ENCODE results near the gene CD40.
A peak's percentile ranks its signal among the peaks of the same experiment; 100 is the strongest.

CD40 gene

GRCh38 chr20:46117704-46118467, at the start of gene CD40:
TSS of gene CD40 (plus strand) at chr20:46118314. CDS start at chr20:46118344, 30 bp downstream.
- H3K27me3 ChIP-seq (replicated peaks; ENCODE audit: control insufficient read depth, insufficient read depth, low read length), result peaks cover 7% of the 10 kb centered on the region
- H3K4me1 ChIP-seq (ENCODE audit: control insufficient read depth, insufficient read depth, low read length), result peaks cover 22% of the 10 kb centered on the region
- peak within 1 kb of the TSS; percentile 61 for H3K9ac ChIP-seq (ENCODE audit: low read length)
- no peaks in the 10 kb centered on the region for H3K36me3 ChIP-seq (ENCODE audit: control insufficient read depth, insufficient read depth, low read length, severe bottlenecking)
- no peaks in the 10 kb centered on the region for H3K9me3 ChIP-seq (ENCODE audit: control insufficient read depth, low read length)
- peak within 1 kb of the TSS; percentile 78 for H3K4me3 ChIP-seq (ENCODE audit: low read length)
- no peak for DNase-seq (ENCODE audit: low read depth)

- Histone ChIP-seq H3K36me3 (ENCODE audit: control insufficient read depth, insufficient read depth, low read length, severe bottlenecking) (peaks cover 63% of the 10 kb centered on the region), H3K4me1 (ENCODE audit: control insufficient read depth, insufficient read depth, low read length) (peaks cover 13% of the 10 kb centered on the region), H3K27me3 (replicated peaks; ENCODE audit: control insufficient read depth, insufficient read depth, low read length) (no peaks in the 10 kb centered on the region), H3K9ac (ENCODE audit: low read length) (no peak overlapping the region), H3K9me3 (ENCODE audit: control insufficient read depth, low read length) (no peaks in the 10 kb centered on the region), H3K4me3 (ENCODE audit: low read length) (peak overlapping the region; percentile 67)
- DNase-seq (ENCODE audit: low read depth), result peak; percentile 66
These were observed 47.8 kb upstream of the CD40 start for GRCh38 chr20:46070215-46070900.

DNA sequence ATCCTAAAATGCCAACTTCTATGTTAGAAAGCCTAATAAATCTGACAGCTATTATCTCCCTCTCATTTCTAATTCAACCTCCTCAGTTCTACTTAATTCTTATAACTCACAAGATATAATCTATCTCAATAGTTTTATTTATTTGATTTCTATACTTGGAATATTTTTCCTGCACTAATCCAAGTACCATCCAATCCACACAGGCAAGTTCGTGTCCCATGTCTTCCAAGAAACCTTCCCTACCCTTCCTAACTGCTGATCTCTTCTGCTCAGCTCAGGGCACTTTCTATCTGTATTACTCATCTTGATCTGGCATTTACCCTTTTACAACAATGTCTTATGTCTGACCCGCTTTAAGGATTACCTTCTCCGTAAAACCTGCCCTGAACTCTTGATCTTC, 46.5 kb upstream of the CD40 start:
- Histone ChIP-seq H3K27me3 (replicated peaks; ENCODE audit: control insufficient read depth, insufficient read depth, low read length) (no peaks in the 10 kb centered on the region), H3K4me3 (ENCODE audit: low read length) (no peak overlapping the region), H3K36me3 (ENCODE audit: control insufficient read depth, insufficient read depth, low read length, severe bottlenecking) (peaks cover 59% of the 10 kb centered on the region), H3K9ac (ENCODE audit: low read length) (no peak overlapping the region), H3K4me1 (ENCODE audit: control insufficient read depth, insufficient read depth, low read length) (peaks cover 13% of the 10 kb centered on the region), H3K9me3 (ENCODE audit: control insufficient read depth, low read length) (no peaks in the 10 kb centered on the region)
- no peak for DNase-seq (ENCODE audit: low read depth)

DNA sequence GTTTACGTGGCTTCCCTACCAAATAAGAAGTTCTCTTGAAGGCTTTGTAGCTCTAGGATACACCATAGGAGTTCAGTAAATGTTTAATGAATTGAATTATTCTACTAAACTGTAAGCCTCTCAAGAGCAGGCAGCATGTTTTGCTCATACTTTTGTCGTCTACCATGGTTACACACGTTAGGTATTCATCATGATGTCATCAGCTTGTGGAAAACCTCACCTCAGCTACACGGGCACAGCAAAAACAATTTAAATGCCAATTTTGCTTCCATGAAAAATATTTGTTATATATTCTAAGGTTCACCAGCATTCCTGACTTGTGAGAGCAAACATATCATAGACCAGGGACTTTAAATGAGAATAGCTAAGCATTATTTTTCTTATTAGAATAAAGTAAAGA, 45.1 kb upstream of the CD40 start:
- H3K27me3 ChIP-seq (replicated peaks; ENCODE audit: control insufficient read depth, insufficient read depth, low read length), result no peaks in the 10 kb centered on the region
- no peaks in the 10 kb centered on the region for H3K9me3 ChIP-seq (ENCODE audit: control insufficient read depth, low read length)
- no peak overlapping the region for H3K9ac ChIP-seq (ENCODE audit: low read length)
- peaks cover 53% of the 10 kb centered on the region for H3K36me3 ChIP-seq (ENCODE audit: control insufficient read depth, insufficient read depth, low read length, severe bottlenecking)
- DNase-seq (ENCODE audit: low read depth), result no peak
- H3K4me3 ChIP-seq (ENCODE audit: low read length), result no peak overlapping the region
- H3K4me1 ChIP-seq (ENCODE audit: control insufficient read depth, insufficient read depth, low read length), result peaks cover 13% of the 10 kb centered on the region

- Histone ChIP-seq H3K9me3 (ENCODE audit: control insufficient read depth, low read length) (no peaks in the 10 kb centered on the region), H3K4me3 (ENCODE audit: low read length) (no peak overlapping the region), H3K9ac (ENCODE audit: low read length) (no peak overlapping the region), H3K36me3 (ENCODE audit: control insufficient read depth, insufficient read depth, low read length, severe bottlenecking) (peaks cover 53% of the 10 kb centered on the region), H3K4me1 (ENCODE audit: control insufficient read depth, insufficient read depth, low read length) (peaks cover 13% of the 10 kb centered on the region), H3K27me3 (replicated peaks; ENCODE audit: control insufficient read depth, insufficient read depth, low read length) (no peaks in the 10 kb centered on the region)
- DNase-seq (ENCODE audit: low read depth), result no peak
These were observed 44.7 kb upstream of the CD40 start for GRCh38 chr20:46073443-46073842.

GRCh38 chr20:46074006-46074405, 44.1 kb upstream of the CD40 start:
- H3K4me3 ChIP-seq (ENCODE audit: low read length), result no peak overlapping the region
- H3K4me1 ChIP-seq (ENCODE audit: control insufficient read depth, insufficient read depth, low read length), result peaks cover 13% of the 10 kb centered on the region
- DNase-seq (ENCODE audit: low read depth), result no peak
- peaks cover 56% of the 10 kb centered on the region for H3K36me3 ChIP-seq (ENCODE audit: control insufficient read depth, insufficient read depth, low read length, severe bottlenecking)
- no peak overlapping the region for H3K9ac ChIP-seq (ENCODE audit: low read length)
- no peaks in the 10 kb centered on the region for H3K9me3 ChIP-seq (ENCODE audit: control insufficient read depth, low read length)
- no peaks in the 10 kb centered on the region for H3K27me3 ChIP-seq (replicated peaks; ENCODE audit: control insufficient read depth, insufficient read depth, low read length)

GRCh38 chr20:46076806-46077205, 41.3 kb upstream of the CD40 start:
- Histone ChIP-seq H3K9me3 (ENCODE audit: control insufficient read depth, low read length) (no peaks in the 10 kb centered on the region), H3K4me3 (ENCODE audit: low read length) (no peak overlapping the region), H3K9ac (ENCODE audit: low read length) (no peak overlapping the region), H3K4me1 (ENCODE audit: control insufficient read depth, insufficient read depth, low read length) (no peaks in the 10 kb centered on the region), H3K27me3 (replicated peaks; ENCODE audit: control insufficient read depth, insufficient read depth, low read length) (no peaks in the 10 kb centered on the region), H3K36me3 (ENCODE audit: control insufficient read depth, insufficient read depth, low read length, severe bottlenecking) (peaks cover 49% of the 10 kb centered on the region)
- no peak for DNase-seq (ENCODE audit: low read depth)

GRCh38 chr20:46077642-46078305, 40.3 kb upstream of the CD40 start:
- H3K4me3 ChIP-seq (ENCODE audit: low read length), result no peak overlapping the region
- no peaks in the 10 kb centered on the region for H3K4me1 ChIP-seq (ENCODE audit: control insufficient read depth, insufficient read depth, low read length)
- H3K9ac ChIP-seq (ENCODE audit: low read length), result no peak overlapping the region
- no peak for DNase-seq (ENCODE audit: low read depth)
- H3K9me3 ChIP-seq (ENCODE audit: control insufficient read depth, low read length), result no peaks in the 10 kb centered on the region
- no peaks in the 10 kb centered on the region for H3K27me3 ChIP-seq (replicated peaks; ENCODE audit: control insufficient read depth, insufficient read depth, low read length)
- peaks cover 49% of the 10 kb centered on the region for H3K36me3 ChIP-seq (ENCODE audit: control insufficient read depth, insufficient read depth, low read length, severe bottlenecking)

DNA sequence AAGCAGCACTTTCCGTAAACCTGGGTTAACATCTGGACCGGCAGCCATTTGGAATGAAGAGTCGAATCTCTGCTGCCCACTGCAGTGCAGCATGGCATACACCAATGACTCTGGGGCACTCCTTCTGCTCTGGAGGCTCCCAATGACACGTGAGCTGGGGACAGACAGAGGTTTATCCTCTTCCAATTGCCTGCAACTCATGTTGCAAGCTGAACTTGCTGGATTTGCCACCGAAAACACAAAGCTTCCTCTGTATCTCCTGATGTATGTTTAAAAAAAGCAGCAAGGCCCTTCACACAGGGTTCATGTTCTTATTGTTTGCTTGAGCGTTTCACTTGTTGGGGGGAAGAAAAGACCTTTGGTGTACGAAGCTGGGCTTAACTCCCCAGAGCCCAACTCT, 39.2 kb upstream of the CD40 start:
- DNase-seq (ENCODE audit: low read depth), result no peak
- no peaks in the 10 kb centered on the region for H3K9me3 ChIP-seq (ENCODE audit: control insufficient read depth, low read length)
- H3K27me3 ChIP-seq (replicated peaks; ENCODE audit: control insufficient read depth, insufficient read depth, low read length), result no peaks in the 10 kb centered on the region
- H3K4me1 ChIP-seq (ENCODE audit: control insufficient read depth, insufficient read depth, low read length), result peaks cover 11% of the 10 kb centered on the region
- H3K9ac ChIP-seq (ENCODE audit: low read length), result no peak overlapping the region
- peaks cover 45% of the 10 kb centered on the region for H3K36me3 ChIP-seq (ENCODE audit: control insufficient read depth, insufficient read depth, low read length, severe bottlenecking)
- H3K4me3 ChIP-seq (ENCODE audit: low read length), result no peak overlapping the region

- no peaks in the 10 kb centered on the region for H3K9me3 ChIP-seq (ENCODE audit: control insufficient read depth, low read length)
- peaks cover 27% of the 10 kb centered on the region for H3K4me1 ChIP-seq (ENCODE audit: control insufficient read depth, insufficient read depth, low read length)
These were observed 37.0 kb upstream of the CD40 start for GRCh38 chr20:46081074-46081473.

DNA sequence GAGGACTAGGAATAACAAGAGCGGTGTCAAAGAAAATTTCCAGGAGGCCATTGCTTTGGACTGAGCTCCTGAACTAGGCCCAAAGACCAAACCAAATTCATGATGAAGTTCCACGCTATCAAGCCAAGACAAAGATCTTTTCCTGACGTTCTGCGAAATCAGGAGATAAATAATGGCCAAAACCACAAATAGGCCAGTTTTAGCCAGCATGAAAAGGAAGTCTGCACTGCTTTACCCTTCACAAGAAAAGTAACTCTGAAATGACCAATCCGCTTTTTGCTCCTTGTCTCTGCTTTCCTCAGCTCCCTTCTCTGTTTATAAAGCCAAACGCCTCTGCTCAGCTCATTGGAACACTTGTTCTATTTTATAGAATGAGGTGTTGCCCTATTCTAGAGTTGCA, 35.0 kb upstream of the CD40 start:
- peaks cover 46% of the 10 kb centered on the region for H3K4me1 ChIP-seq (ENCODE audit: control insufficient read depth, insufficient read depth, low read length)
- H3K9ac ChIP-seq (ENCODE audit: low read length), result no peak overlapping the region
- DNase-seq (ENCODE audit: low read depth), result no peak
- H3K27me3 ChIP-seq (replicated peaks; ENCODE audit: control insufficient read depth, insufficient read depth, low read length), result no peaks in the 10 kb centered on the region
- H3K36me3 ChIP-seq (ENCODE audit: control insufficient read depth, insufficient read depth, low read length, severe bottlenecking), result peaks cover 16% of the 10 kb centered on the region
- H3K4me3 ChIP-seq (ENCODE audit: low read length), result no peak overlapping the region
- H3K9me3 ChIP-seq (ENCODE audit: control insufficient read depth, low read length), result no peaks in the 10 kb centered on the region

More at GRCh38 chr20:46081074-46081473, 37.0 kb upstream of the CD40 start:
- H3K36me3 ChIP-seq (ENCODE audit: control insufficient read depth, insufficient read depth, low read length, severe bottlenecking), result peaks cover 25% of the 10 kb centered on the region
- no peak overlapping the region for H3K4me3 ChIP-seq (ENCODE audit: low read length)
- H3K27me3 ChIP-seq (replicated peaks; ENCODE audit: control insufficient read depth, insufficient read depth, low read length), result no peaks in the 10 kb centered on the region
- H3K9ac ChIP-seq (ENCODE audit: low read length), result no peak overlapping the region
- no peak for DNase-seq (ENCODE audit: low read depth)
